Skeletal muscle cell (primary cell): ENCODE results near the gene COL3A1.

ENCODE experiments used
- DNase-seq: peaks from one replicate; pipeline ENCODE4 v3.0.0-alpha.2; 2010; ENCODE audit warnings: low read depth
- H3K4me3 ChIP-seq: 2 replicates; pipeline ENCODE4 v1.5.1; 2011; ENCODE audit warnings: low read depth, mild to moderate bottlenecking, control low read depth, low read length, moderate library complexity

The COL3A1 gene

GRCh38 chr2:189013031-189013430 is 38.9 kb downstream of the COL3A1 start:
- no peak for DNase-seq
- no peak overlapping the region for H3K4me3 ChIP-seq

GRCh38 chr2:189013671-189014448 is 39.7 kb downstream of the COL3A1 start:
- no peak for DNase-seq
- H3K4me3 ChIP-seq, result no peak overlapping the region

- no peak for DNase-seq
- H3K4me3 ChIP-seq, result no peak overlapping the region
Observed at GRCh38 chr2:189014449-189015138, 40.4 kb downstream of the COL3A1 start.

- DNase-seq, result no peak
- H3K4me3 ChIP-seq, result no peak overlapping the region
Observed at GRCh38 chr2:189015359-189015758, 41.2 kb downstream of the COL3A1 start.

- no peak for DNase-seq
- no peak overlapping the region for H3K4me3 ChIP-seq
Observed at GRCh38 chr2:189016311-189016861, 42.2 kb downstream of the COL3A1 start.

- H3K4me3 ChIP-seq, result no peak overlapping the region
- DNase-seq, result no peak
Observed at GRCh38 chr2:189018631-189019030, 44.5 kb downstream of the COL3A1 start.

- no peak overlapping the region for H3K4me3 ChIP-seq
- DNase-seq, result no peak
Observed at GRCh38 chr2:189020179-189020578, 46.0 kb downstream of the COL3A1 start.

GRCh38 chr2:189022053-189022481 is 47.9 kb downstream of the COL3A1 start:
- DNase-seq, result peak; percentile 97
- H3K4me3 ChIP-seq, result no peak overlapping the region

- H3K4me3 ChIP-seq, result no peak overlapping the region
- peak; percentile 67 for DNase-seq
Observed at GRCh38 chr2:189022492-189022891, 48.3 kb downstream of the COL3A1 start.

GRCh38 chr2:189024901-189025618 is 50.9 kb downstream of the COL3A1 start:
- H3K4me3 ChIP-seq, result no peak overlapping the region
- DNase-seq, result no peak

GRCh38 chr2:189037518-189037917 is 63.3 kb downstream of the COL3A1 start:
- H3K4me3 ChIP-seq, result no peak overlapping the region
- no peak for DNase-seq

GRCh38 chr2:189045836-189046235 is 71.7 kb downstream of the COL3A1 start:
- no peak overlapping the region for H3K4me3 ChIP-seq
- no peak for DNase-seq

GRCh38 chr2:189046320-189046719 is 72.1 kb downstream of the COL3A1 start:
- DNase-seq, result no peak
- no peak overlapping the region for H3K4me3 ChIP-seq

GRCh38 chr2:189047171-189047888 is 73.2 kb downstream of the COL3A1 start:
- no peak for DNase-seq
- H3K4me3 ChIP-seq, result no peak overlapping the region

- no peak overlapping the region for H3K4me3 ChIP-seq
- DNase-seq, result no peak
Observed at GRCh38 chr2:189048189-189048588, 74.0 kb downstream of the COL3A1 start.

- H3K4me3 ChIP-seq, result no peak overlapping the region
- DNase-seq, result no peak
Observed at GRCh38 chr2:189049709-189050164, 75.6 kb downstream of the COL3A1 start.

- DNase-seq, result no peak
- no peak overlapping the region for H3K4me3 ChIP-seq
Observed at GRCh38 chr2:189050165-189050712, 76.1 kb downstream of the COL3A1 start.

- H3K4me3 ChIP-seq, result no peak overlapping the region
- no peak for DNase-seq
Observed at GRCh38 chr2:189056200-189057106, 82.3 kb downstream of the COL3A1 start.
